Subcutaneous adipose tissue (tissue), 4 donors: Measurements from ENCODE around the gene SLC17A3. TPM values are rescaled to one million over a fixed set of nuclear protein-coding genes. Genes with fewer than 3 reads are reported as not detected.

ENCODE experiments used
- total RNA-seq, 4 donors: library from RNA; depleted of rRNA; stranded (reverse); fragments of >200 nt; gene quantifications; one replicate each; pipeline ENCODE4 v1.1.0, GENCODE V29; 2016
- TF ChIP-seq, protein P1 (sequence below): fragments of 450-650 bp; IDR thresholded peaks from one replicate; pipeline ENCODE4 v1.5.1; 2016; ENCODE audit warnings: low read depth, mild to moderate bottlenecking, control low read depth, antibody characterized with exemption, moderate library complexity

The SLC17A3 gene, protein sequence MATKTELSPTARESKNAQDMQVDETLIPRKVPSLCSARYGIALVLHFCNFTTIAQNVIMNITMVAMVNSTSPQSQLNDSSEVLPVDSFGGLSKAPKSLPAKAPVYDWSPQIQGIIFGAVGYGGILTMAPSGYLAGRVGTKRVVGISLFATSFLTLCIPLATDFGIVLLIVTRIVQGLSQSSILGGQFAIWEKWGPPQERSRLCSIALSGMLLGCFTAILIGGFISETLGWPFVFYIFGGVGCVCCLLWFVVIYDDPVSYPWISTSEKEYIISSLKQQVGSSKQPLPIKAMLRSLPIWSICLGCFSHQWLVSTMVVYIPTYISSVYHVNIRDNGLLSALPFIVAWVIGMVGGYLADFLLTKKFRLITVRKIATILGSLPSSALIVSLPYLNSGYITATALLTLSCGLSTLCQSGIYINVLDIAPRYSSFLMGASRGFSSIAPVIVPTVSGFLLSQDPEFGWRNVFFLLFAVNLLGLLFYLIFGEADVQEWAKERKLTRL
- total RNA-seq, result not detected

DNA sequence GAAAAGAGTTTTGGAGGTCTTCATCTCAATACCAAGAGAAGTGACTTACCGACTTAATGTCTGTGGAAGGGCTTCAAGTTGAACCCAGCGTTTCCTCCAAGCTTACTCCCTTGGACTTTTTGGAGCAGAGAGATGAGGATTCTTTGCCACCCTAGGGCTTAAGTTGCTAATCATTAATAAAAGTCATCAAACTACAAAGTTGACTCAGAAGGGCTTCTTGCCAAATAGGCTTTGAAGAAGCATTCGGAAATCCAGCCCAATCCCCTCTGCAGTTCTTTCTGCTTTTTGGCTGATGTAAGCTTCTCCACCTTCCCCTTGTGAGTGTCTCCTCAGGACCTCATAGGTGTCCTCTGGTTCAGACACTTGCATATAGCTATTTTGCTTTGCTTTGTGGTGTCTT lies at the start of gene SLC17A3:
TSS of gene SLC17A3 (minus strand) at position 126 of the 400 bp plus-strand sequence. CDS start 5,856 bp downstream, outside the sequence.
- TF ChIP-seq, protein P1, sequence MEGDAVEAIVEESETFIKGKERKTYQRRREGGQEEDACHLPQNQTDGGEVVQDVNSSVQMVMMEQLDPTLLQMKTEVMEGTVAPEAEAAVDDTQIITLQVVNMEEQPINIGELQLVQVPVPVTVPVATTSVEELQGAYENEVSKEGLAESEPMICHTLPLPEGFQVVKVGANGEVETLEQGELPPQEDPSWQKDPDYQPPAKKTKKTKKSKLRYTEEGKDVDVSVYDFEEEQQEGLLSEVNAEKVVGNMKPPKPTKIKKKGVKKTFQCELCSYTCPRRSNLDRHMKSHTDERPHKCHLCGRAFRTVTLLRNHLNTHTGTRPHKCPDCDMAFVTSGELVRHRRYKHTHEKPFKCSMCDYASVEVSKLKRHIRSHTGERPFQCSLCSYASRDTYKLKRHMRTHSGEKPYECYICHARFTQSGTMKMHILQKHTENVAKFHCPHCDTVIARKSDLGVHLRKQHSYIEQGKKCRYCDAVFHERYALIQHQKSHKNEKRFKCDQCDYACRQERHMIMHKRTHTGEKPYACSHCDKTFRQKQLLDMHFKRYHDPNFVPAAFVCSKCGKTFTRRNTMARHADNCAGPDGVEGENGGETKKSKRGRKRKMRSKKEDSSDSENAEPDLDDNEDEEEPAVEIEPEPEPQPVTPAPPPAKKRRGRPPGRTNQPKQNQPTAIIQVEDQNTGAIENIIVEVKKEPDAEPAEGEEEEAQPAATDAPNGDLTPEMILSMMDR, result no peak

DNA sequence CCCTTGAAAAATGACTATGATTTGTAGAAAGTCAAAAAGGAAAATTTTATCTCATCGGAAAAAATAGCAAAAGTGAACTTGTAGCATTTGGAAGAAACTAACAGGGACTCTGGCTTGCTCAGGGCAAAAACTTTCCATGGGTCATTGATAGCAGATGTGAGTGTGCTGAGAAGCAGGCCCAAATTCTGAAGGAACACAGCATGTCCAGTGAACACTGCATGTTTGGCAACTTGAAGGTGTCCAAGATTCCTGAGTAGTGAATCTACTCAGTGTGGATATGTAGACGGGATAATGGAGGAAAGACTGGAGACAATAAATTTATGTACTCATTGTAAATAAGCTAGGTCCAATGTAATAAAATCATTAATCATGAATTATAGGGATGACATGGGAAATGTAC lies 48.3 kb upstream of the SLC17A3 start:
- TF ChIP-seq, protein P1, result no peak

- TF ChIP-seq, protein P1, result no peak
These were observed 47.6 kb upstream of the SLC17A3 start for GRCh38 chr6:25921525-25922203.

DNA sequence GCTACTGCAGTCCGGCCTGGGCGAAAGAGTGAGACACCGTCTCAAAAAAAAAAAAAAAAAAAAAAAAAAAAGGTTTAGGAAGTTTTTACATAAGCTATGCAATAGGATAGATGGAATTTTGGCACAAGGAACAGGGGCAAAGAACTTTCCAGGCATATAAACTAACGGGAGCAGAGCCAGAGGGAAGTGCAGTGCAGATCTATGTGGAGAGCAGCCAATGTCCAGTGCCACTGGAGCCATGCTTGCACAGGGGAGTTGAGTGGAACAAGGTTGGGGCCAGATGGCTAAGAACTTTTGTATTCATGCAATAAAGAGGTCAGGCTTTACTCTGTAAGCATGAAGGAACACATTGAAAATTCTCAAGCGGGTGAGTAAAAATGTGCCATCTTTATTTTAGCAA lies 45.6 kb upstream of the SLC17A3 start:
- TF ChIP-seq, protein P1, result no peak

- TF ChIP-seq, protein P1, result no peak
These were observed 44.1 kb upstream of the SLC17A3 start for GRCh38 chr6:25918083-25918683.

- TF ChIP-seq, protein P1, result no peak
These were observed 42.9 kb upstream of the SLC17A3 start for GRCh38 chr6:25916789-25917490.
